Lung (tissue), 12 donors: ENCODE data around the gene AP1S2. TPM values are rescaled to one million over a fixed set of nuclear protein-coding genes. Genes with fewer than 3 reads are reported as not detected.

Source experiments
- ATAC-seq: fragments of 200-7000 bp; cut with Tn5 transposase; one replicate; pipeline ENCODE4 v1.9.1; 2020; ENCODE audit warnings: moderate number of reproducible peaks; ENCODE audit not compliant: insufficient read depth, low FRiP score
- DNase-seq, 3 donors: peaks; one replicate each; pipeline ENCODE4 v3.0.0-alpha.2; 2013 to 2017
- H3K27ac ChIP-seq, 2 donors: one replicate each; pipeline ENCODE4 v1.5.1; 2013; ENCODE audit warnings: mild to moderate bottlenecking in 2 of 2, moderate library complexity in 2 of 2, control low read depth in 1 of 2, inconsistent platforms in 1 of 2, low read depth in 1 of 2, low read length in 1 of 2
- H3K27me3 ChIP-seq, 3 donors: one replicate each; pipeline ENCODE4 v1.5.1; 2013; ENCODE audit warnings: low read length in 2 of 3; ENCODE audit not compliant: control insufficient read depth in 3 of 3, insufficient read depth in 3 of 3
- H3K36me3 ChIP-seq, 4 donors: one replicate each; pipeline ENCODE4 v1.5.1; 2013; ENCODE audit warnings: low read length in 4 of 4, mild to moderate bottlenecking in 1 of 4, moderate library complexity in 1 of 4; ENCODE audit not compliant: control insufficient read depth in 4 of 4, insufficient read depth in 4 of 4
- H3K4me1 ChIP-seq, 5 donors: one replicate each; pipeline ENCODE4 v1.5.1; 2013; ENCODE audit warnings: low read length in 5 of 5, mild to moderate bottlenecking in 2 of 5, moderate library complexity in 1 of 5; ENCODE audit not compliant: control insufficient read depth in 5 of 5, insufficient read depth in 5 of 5
- H3K4me3 ChIP-seq: one replicate; pipeline ENCODE4 v1.5.1; 2013; ENCODE audit warnings: mild to moderate bottlenecking, control low read depth, moderate library complexity
- H3K9ac ChIP-seq, 2 donors: one replicate each; pipeline ENCODE4 v1.5.1; 2013; ENCODE audit warnings: low read length in 2 of 2, control low read depth in 1 of 2; ENCODE audit not compliant: insufficient read depth in 1 of 2
- H3K9me3 ChIP-seq, 4 donors: one replicate each; pipeline ENCODE4 v1.5.1; 2013; ENCODE audit warnings: low read length in 3 of 4, mild to moderate bottlenecking in 1 of 4, moderate library complexity in 1 of 4; ENCODE audit not compliant: control insufficient read depth in 4 of 4, insufficient read depth in 3 of 4
- whole genome bisulfite sequencing, 2 donors: extraction: QIAGEN DNeasy Blood & Tissue Kit; methylation state at CpG; one replicate each; pipeline ENCODE4 v1.1.7; 2013; 5-methylcytosine and 5-hydroxymethylcytosine counted together
- polyA plus RNA-seq, 2 donors: library from polyadenylated mRNA; stranded (reverse); fragments of 200-250 nt; gene quantifications; one replicate each; pipeline ENCODE4 v1.2.1, GENCODE V29; 2013
- total RNA-seq, 2 donors: library from RNA; depleted of rRNA in 1 of 2; stranded (reverse); fragments of >200 nt in 1 of 2; gene quantifications; one replicate each; pipeline ENCODE4 v1.2.1, GENCODE V29; 2014 to 2021
- TF ChIP-seq, protein P1 (sequence below): IDR thresholded peaks from 2 replicates; pipeline ENCODE4 v1.5.1; 2012; ENCODE audit warnings: mild to moderate bottlenecking; ENCODE audit errors: control extremely low read depth, extremely low read depth
- donor health status: control.
- donor health status: control.
- donor health status: Bipolar disorder and iron deficiency.
- donor health status: healthy.
- donor health status: DM: yes; HTN: yes; CAD: no.

AP1S2 gene
- total and polyA plus RNA-seq, 4 donors, result 13.5 to 68.9 (median 25.5) TPM

DNA sequence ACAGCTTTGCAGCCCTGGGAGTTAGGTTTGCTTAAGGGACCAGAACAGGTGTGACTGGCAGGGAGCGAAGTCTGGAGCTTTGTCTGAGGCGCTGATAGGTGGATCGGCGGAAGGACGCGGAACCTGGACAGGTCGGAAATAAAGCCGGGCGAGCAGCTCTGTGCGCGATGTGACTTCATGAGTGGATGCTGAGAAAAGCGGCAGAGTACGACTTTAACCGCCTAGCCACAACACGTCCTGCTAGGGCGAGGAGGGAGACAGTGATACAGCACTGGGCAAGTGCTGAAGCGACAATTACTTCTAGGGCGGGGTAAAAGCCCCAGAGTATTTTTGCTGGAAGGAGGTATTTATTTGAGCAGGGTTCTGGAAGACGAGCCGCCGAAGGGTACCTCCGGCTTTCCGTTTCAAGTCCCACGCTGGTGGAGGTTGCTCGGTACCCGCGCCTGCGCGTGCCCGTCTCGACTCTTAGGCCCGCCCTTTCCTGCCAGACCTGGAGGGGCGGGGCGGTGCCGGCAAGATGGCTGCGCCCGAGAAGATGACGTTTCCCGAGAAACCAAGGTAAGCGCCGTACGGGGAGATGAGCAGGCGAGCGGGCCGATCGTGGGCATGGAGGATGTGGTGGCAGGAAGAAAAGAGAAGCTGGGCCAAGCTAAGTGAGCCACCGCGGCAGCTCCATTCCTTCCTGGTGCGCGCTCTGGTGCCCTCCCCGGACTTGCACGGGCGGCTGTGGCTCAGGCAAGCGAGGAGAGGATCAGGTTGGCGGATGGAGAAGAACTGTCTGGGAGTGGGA is 64.4 kb downstream of the AP1S2 start, which contains the start of gene ZRSR2:
Gene ZRSR2 (plus strand): TSS at position 506 of the 790 bp plus-strand sequence. CDS start 12 bp downstream, at position 518.
- Histone ChIP-seq H3K4me1 (peaks cover 0 to 5% (median 0%) of the 10 kb centered on the region in 5 donors), H3K4me3 (peak within 1 kb of the TSS; percentile 60), H3K27ac (peak within 1 kb of the TSS; percentile 82 to 83), H3K9ac (peak within 1 kb of the TSS; percentile 8 to 71), H3K36me3 (peaks cover 0 to 11% (median 0%) of the 10 kb centered on the region in 4 donors), H3K27me3 (peaks cover 0 to 24% (median 0%) of the 10 kb centered on the region in 3 donors), H3K9me3 (no peaks in the 10 kb centered on the region)
- 0 to 1% methylated on average over 52 to 55 of the region's 55 CpGs for WGBS, 2 donors
- ATAC-seq, result peak; percentile 96
- peak; percentile 81 to 87 (median 85) for DNase-seq
- TF ChIP-seq, protein P1, sequence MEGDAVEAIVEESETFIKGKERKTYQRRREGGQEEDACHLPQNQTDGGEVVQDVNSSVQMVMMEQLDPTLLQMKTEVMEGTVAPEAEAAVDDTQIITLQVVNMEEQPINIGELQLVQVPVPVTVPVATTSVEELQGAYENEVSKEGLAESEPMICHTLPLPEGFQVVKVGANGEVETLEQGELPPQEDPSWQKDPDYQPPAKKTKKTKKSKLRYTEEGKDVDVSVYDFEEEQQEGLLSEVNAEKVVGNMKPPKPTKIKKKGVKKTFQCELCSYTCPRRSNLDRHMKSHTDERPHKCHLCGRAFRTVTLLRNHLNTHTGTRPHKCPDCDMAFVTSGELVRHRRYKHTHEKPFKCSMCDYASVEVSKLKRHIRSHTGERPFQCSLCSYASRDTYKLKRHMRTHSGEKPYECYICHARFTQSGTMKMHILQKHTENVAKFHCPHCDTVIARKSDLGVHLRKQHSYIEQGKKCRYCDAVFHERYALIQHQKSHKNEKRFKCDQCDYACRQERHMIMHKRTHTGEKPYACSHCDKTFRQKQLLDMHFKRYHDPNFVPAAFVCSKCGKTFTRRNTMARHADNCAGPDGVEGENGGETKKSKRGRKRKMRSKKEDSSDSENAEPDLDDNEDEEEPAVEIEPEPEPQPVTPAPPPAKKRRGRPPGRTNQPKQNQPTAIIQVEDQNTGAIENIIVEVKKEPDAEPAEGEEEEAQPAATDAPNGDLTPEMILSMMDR, result no peak

DNA sequence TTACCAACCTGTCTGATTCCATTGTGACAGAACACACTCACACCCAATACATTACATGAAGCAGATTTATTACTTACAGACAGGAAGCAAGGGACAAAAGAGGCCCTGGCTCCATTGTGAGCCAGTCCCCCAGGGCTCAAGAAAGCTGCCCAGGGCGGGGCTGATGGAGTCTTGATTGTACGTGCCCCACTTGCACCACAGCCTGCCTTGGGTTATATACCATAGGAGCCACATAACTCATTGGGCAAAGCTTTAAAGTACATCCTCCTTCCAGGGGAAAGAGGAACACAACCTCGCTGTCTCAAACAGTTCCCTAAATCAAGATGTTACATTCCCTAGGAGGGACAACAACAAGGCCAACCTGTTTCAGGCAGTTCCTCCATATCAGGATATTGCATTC is 67.7 kb downstream of the AP1S2 start:
- Histone ChIP-seq H3K4me3 (no peak overlapping the region), H3K9me3 (no peaks in the 10 kb centered on the region), H3K36me3 (peaks cover 0 to 5% (median 3%) of the 10 kb centered on the region in 4 donors), H3K27ac (no peak overlapping the region), H3K9ac (no peak overlapping the region), H3K4me1 (peaks cover 0 to 5% (median 0%) of the 10 kb centered on the region in 5 donors), H3K27me3 (peaks cover 0 to 18% (median 0%) of the 10 kb centered on the region in 3 donors)
- WGBS, 2 donors, result 28 to 63% methylated on average over 3 of the region's 3 CpGs
- ATAC-seq (no peak), DNase-seq (no peak)
- TF ChIP-seq, protein P1, result no peak

DNA sequence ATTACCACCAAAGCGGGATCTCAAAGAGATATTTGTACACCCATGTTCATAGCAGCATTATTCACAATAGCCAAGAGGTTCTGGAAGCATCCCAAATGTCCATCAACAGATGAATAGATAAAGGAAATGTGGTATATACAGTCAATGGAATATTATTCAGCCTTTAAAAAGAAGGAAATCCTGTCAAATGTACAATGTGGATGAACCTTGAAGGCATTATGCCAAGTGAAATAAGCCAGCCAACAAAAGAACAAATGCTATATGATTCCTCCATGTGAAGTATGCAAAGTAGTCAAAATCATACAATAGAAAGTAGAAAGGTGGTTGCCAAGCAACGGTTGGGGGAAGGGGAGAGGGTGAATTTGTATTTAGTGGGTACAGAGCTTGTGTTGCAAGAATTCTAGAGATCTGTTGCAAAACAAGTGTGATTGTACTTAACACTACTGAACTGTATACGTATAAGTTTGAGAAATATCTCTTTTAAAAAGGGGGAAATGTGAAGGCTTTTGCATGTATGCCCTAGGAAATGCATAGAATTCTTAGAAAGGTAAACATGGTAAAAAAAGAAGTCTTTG is 69.3 kb downstream of the AP1S2 start:
- Histone ChIP-seq H3K4me3 (no peak overlapping the region), H3K4me1 (no peaks in the 10 kb centered on the region), H3K36me3 (peaks cover 0 to 6% (median 2%) of the 10 kb centered on the region in 4 donors), H3K9me3 (no peaks in the 10 kb centered on the region), H3K27ac (no peak overlapping the region), H3K27me3 (peaks cover 0 to 20% (median 0%) of the 10 kb centered on the region in 3 donors), H3K9ac (no peak overlapping the region)
- no peak for ATAC-seq
- 53 to 84% methylated on average over 3 of the region's 3 CpGs for WGBS, 2 donors
- no peak for DNase-seq
- TF ChIP-seq, protein P1, result no peak
